ENCODE data around the gene SSR1.

The SSR1 gene

DNA sequence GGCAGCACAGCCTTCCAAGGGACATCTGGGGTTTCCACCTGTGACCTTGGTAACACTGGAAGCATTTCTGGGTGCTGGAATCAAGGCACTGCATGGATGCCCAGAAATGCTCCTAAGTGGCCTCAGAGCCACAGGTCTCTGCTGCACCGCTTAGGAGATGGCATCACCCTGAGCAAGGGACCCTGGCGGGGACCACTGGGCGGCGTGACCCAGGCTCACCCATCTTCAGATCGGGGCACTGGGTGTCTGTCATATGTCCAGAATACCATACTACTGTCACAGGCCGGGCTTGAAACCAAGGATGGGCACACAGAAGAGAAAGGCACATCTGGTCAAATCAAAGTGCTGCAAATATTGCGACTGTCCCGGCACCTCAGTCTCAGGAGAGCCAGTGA, 45.9 kb downstream of the SSR1 start:
- TF ChIP-seq TAF1 (IDR thresholded peaks at IDR 0.05; ENCODE audit: low read depth), result no peak
- TF ChIP-seq RAD21 (IDR thresholded peaks at IDR 0.05; ENCODE audit: low read depth), result no peak
- no peak for TF ChIP-seq ZBTB7A (IDR thresholded peaks at IDR 0.05; ENCODE audit: low read depth)
- no peak for TF ChIP-seq EP300 (IDR thresholded peaks at IDR 0.05; ENCODE audit: borderline replicate concordance)
- no peak for TF ChIP-seq TEAD4 (IDR thresholded peaks at IDR 0.05)
- TF ChIP-seq FOXM1 (IDR thresholded peaks at IDR 0.05; ENCODE audit: borderline replicate concordance, low read depth), result no peak
- TF ChIP-seq TCF12 (IDR thresholded peaks at IDR 0.05; ENCODE audit: low read depth), result no peak
- TF ChIP-seq EGR1 (IDR thresholded peaks at IDR 0.05), result no peak
- TF ChIP-seq, protein P1, sequence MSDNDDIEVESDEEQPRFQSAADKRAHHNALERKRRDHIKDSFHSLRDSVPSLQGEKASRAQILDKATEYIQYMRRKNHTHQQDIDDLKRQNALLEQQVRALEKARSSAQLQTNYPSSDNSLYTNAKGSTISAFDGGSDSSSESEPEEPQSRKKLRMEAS (IDR thresholded peaks at IDR 0.05), result no peak
- TF ChIP-seq, protein P2, sequence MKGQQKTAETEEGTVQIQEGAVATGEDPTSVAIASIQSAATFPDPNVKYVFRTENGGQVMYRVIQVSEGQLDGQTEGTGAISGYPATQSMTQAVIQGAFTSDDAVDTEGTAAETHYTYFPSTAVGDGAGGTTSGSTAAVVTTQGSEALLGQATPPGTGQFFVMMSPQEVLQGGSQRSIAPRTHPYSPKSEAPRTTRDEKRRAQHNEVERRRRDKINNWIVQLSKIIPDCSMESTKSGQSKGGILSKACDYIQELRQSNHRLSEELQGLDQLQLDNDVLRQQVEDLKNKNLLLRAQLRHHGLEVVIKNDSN (IDR thresholded peaks at IDR 0.05), result no peak
- TF ChIP-seq CREB1 (IDR thresholded peaks at IDR 0.05; ENCODE audit: low read depth), result no peak

DNA sequence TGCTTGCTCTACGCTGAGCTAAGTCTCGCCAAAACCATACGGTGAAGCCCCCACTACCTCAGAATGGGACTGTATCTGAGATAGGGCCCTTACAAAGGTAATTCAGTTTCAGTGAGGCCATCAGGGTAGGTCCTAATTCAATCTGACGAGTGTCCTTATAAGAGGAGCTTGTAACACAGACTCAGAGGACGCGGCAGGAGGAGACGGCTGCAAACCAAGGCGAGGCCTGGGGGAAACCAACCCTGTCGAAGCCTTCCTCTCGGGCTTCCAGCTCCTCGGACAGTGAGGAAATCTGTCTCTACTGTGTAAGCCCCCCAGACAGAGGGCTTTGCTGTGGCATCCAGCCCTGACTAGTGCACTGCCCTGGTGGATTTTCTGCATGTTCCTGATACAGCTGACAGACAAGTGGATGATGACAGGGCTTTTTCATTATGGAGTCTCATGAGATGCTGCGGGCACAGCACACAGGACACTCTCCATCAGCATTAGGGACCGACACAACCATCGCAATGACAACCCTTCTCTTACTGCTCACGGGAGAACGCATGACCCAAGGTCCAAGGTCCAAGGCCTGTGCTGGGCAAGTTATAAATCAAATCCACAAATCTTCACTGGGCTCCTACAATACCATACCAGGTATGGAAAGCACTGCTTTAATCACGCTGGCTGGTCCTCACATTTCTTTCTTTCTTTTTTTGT, 48.2 kb downstream of the SSR1 start:
- TF ChIP-seq TCF12 (IDR thresholded peaks at IDR 0.05; ENCODE audit: low read depth) (no peak), NFIC (IDR thresholded peaks at IDR 0.05) (no peak), EP300 (IDR thresholded peaks at IDR 0.05; ENCODE audit: borderline replicate concordance) (no peak), CREB1 (IDR thresholded peaks at IDR 0.05; ENCODE audit: low read depth) (no peak), TAF1 (IDR thresholded peaks at IDR 0.05; ENCODE audit: low read depth) (no peak), CEBPB (IDR thresholded peaks at IDR 0.05) (no peak), EGR1 (IDR thresholded peaks at IDR 0.05) (no peak), RAD21 (IDR thresholded peaks at IDR 0.05; ENCODE audit: low read depth) (no peak), FOXM1 (IDR thresholded peaks at IDR 0.05; ENCODE audit: borderline replicate concordance, low read depth) (no peak), TEAD4 (IDR thresholded peaks at IDR 0.05) (no peak), YY1 (IDR thresholded peaks at IDR 0.05; ENCODE audit: low read depth) (no peak)
- TF ChIP-seq, protein P1 (IDR thresholded peaks at IDR 0.05), result no peak
- TF ChIP-seq, protein P2 (IDR thresholded peaks at IDR 0.05), result no peak
- TF ChIP-seq, protein P3, sequence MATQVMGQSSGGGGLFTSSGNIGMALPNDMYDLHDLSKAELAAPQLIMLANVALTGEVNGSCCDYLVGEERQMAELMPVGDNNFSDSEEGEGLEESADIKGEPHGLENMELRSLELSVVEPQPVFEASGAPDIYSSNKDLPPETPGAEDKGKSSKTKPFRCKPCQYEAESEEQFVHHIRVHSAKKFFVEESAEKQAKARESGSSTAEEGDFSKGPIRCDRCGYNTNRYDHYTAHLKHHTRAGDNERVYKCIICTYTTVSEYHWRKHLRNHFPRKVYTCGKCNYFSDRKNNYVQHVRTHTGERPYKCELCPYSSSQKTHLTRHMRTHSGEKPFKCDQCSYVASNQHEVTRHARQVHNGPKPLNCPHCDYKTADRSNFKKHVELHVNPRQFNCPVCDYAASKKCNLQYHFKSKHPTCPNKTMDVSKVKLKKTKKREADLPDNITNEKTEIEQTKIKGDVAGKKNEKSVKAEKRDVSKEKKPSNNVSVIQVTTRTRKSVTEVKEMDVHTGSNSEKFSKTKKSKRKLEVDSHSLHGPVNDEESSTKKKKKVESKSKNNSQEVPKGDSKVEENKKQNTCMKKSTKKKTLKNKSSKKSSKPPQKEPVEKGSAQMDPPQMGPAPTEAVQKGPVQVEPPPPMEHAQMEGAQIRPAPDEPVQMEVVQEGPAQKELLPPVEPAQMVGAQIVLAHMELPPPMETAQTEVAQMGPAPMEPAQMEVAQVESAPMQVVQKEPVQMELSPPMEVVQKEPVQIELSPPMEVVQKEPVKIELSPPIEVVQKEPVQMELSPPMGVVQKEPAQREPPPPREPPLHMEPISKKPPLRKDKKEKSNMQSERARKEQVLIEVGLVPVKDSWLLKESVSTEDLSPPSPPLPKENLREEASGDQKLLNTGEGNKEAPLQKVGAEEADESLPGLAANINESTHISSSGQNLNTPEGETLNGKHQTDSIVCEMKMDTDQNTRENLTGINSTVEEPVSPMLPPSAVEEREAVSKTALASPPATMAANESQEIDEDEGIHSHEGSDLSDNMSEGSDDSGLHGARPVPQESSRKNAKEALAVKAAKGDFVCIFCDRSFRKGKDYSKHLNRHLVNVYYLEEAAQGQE (IDR thresholded peaks at IDR 0.05; ENCODE audit: low read depth), result no peak

DNA sequence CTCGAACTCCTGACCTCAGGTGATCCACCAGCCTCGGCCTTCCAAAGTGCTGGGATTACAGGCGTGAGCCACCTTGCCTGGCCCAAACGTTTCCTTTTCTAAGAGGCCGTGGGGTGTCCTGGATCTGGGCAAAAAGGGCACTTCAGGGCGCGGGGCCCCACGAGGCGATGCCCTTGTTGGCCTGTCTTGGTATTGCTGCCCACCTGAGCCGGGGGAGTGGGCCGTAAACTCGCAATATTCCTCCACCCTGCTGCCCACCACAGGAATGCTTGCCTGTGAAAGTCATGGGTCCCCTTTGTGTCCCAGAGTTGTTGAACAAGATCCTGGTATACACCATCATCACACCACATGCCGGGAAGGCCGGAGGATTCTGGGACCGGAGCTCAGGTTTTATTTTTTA, 49.0 kb downstream of the SSR1 start:
- TF ChIP-seq CEBPB (IDR thresholded peaks at IDR 0.05), result no peak
- TF ChIP-seq, protein P3 (IDR thresholded peaks at IDR 0.05; ENCODE audit: low read depth), result no peak

DNA sequence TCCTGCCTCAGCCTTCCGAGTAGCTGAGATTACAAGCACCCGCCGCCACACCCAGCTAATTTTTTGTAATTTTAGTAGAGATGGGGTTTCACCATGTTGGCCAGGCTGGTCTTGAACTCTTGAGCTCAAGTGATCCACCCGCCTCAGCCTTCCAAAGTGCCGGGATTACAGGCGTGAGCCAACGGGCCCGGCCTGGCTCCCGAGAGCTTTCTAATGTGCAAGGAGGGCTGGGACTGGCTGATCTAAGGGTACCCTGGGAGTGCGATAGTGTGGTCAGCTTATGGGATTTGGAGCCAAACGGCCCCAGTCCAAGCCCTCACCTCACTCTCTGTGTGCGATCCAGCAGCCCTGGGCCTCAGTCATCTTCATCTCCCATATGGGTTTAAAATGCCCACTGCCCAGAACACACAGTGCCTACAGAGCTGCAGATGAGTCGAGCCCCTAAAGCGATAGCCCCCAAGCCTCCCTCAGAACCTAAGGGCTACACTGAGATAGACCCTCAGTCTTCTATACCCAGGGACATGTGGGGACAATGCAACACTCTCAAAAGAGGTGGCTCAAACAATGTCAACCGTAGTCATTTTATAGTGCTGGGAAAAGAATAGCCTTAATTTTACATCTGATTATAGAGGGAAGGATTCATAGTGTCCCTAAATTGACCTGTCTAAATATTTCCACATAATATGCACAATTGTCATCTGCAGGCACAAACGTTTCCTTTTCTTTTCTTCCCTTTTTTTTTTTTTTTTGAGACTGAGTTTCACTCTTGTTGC, 50.1 kb downstream of the SSR1 start:
- TF ChIP-seq YY1 (IDR thresholded peaks at IDR 0.05; ENCODE audit: low read depth) (no peak), CREB1 (IDR thresholded peaks at IDR 0.05; ENCODE audit: low read depth) (no peak), EP300 (IDR thresholded peaks at IDR 0.05; ENCODE audit: borderline replicate concordance) (no peak), CEBPB (IDR thresholded peaks at IDR 0.05) (no peak), ZBTB7A (IDR thresholded peaks at IDR 0.05; ENCODE audit: low read depth) (no peak)

DNA sequence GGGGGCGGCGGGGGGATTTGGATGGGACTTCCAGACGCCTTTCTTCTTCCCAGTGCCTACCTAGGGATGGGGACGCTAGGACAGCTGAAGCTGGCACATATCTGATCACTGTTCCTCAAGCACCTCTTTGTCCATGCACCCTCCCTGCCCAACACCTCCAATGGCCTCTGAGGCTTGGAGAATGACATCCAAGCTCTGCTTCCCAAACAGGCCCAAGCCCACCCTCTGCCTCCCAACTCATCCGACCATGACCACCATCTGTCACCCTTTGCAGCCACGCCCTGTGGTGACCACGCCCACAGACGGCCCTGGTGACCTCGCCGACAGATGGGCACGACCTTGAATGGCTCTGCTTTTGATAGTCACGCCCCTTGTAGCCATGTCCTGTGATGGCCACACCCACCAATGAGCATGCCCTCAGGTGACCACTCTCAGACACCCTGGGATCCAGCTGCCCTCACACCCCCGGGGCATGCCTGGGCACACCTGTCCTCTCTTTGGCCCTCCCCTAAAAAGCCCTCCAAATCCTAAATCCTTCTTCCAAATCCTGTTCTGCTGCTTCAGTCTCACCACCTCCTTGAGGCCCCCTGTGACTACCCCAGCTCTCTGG, 51.0 kb downstream of the SSR1 start:
- TF ChIP-seq ZBTB7A (IDR thresholded peaks at IDR 0.05; ENCODE audit: low read depth) (no peak; the same call in 1 of the 2 replicates), YY1 (IDR thresholded peaks at IDR 0.05; ENCODE audit: low read depth) (0 out of 2 replicates have a peak, but pooled peaks have one; percentile 38), EGR1 (IDR thresholded peaks at IDR 0.05) (no peak), TAF1 (IDR thresholded peaks at IDR 0.05; ENCODE audit: low read depth) (no peak), FOXM1 (IDR thresholded peaks at IDR 0.05; ENCODE audit: borderline replicate concordance, low read depth) (no peak), NFIC (IDR thresholded peaks at IDR 0.05) (no peak), CREB1 (IDR thresholded peaks at IDR 0.05; ENCODE audit: low read depth) (no peak), CEBPB (IDR thresholded peaks at IDR 0.05) (no peak), RAD21 (IDR thresholded peaks at IDR 0.05; ENCODE audit: low read depth) (no peak), TCF12 (IDR thresholded peaks at IDR 0.05; ENCODE audit: low read depth) (no peak), TEAD4 (IDR thresholded peaks at IDR 0.05) (no peak), EP300 (IDR thresholded peaks at IDR 0.05; ENCODE audit: borderline replicate concordance) (0 out of 2 replicates have a peak, but pooled peaks have one; percentile 12)
- TF ChIP-seq, protein P1 (IDR thresholded peaks at IDR 0.05), result peak; percentile 60; the same call in 1 of the 2 replicates
- TF ChIP-seq, protein P2 (IDR thresholded peaks at IDR 0.05), result peak; percentile 73
- TF ChIP-seq, protein P3 (IDR thresholded peaks at IDR 0.05; ENCODE audit: low read depth), result no peak
